Upper lobe of left lung (tissue), 4 donors: ENCODE results near the gene DPYD.

Experiments used
- POLR2A ChIP-seq, 4 donors: fragments of 450-650 bp; IDR thresholded peaks; one replicate each; pipeline ENCODE4 v1.5.1; 2016 to 2017; ENCODE audit warnings: antibody characterized with exemption in 4 of 4, mild to moderate bottlenecking in 2 of 4
- TF ChIP-seq, protein P1 (sequence below), 6 experiments: fragments of 450-650 bp in 4 of 6; fragments of 200-600 bp in 2 of 6; sonication (generic) in 2 of 6; IDR thresholded peaks; one replicate each; pipeline ENCODE4 v1.5.1; 2016 to 2019; ENCODE audit warnings: antibody characterized with exemption in 6 of 6

DNA sequence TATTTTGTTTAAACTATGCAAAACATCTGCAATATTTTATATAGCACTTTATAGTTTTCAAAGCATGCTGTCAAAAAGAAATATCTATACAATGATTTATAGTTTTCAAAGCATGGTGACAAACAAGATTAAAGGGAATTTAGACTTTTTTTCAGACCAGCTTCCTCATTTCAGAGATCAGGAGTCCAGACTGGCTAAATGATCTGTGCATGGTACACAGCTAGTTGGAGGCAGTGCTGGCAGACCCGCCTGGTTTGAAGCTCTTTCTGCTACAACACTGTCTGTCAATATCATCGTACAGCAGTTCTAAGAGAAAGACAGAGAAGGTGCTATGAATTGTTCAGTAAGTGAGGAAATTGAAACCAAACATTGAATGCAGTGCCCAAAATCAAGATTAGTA lies 720.2 kb downstream of the DPYD start:
- TF ChIP-seq, protein P1, sequence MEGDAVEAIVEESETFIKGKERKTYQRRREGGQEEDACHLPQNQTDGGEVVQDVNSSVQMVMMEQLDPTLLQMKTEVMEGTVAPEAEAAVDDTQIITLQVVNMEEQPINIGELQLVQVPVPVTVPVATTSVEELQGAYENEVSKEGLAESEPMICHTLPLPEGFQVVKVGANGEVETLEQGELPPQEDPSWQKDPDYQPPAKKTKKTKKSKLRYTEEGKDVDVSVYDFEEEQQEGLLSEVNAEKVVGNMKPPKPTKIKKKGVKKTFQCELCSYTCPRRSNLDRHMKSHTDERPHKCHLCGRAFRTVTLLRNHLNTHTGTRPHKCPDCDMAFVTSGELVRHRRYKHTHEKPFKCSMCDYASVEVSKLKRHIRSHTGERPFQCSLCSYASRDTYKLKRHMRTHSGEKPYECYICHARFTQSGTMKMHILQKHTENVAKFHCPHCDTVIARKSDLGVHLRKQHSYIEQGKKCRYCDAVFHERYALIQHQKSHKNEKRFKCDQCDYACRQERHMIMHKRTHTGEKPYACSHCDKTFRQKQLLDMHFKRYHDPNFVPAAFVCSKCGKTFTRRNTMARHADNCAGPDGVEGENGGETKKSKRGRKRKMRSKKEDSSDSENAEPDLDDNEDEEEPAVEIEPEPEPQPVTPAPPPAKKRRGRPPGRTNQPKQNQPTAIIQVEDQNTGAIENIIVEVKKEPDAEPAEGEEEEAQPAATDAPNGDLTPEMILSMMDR (IDR thresholded peaks at IDR 0.05), result no peak
- no peak for TF ChIP-seq POLR2A (IDR thresholded peaks at IDR 0.05)
